ENCODE data around the gene PWP1. TPM values are rescaled to one million over a fixed set of nuclear protein-coding genes. Genes with fewer than 3 reads are reported as not detected.

Gene PWP1
- total RNA-seq, 1 donor from 2014 or later = 99.4 TPM

- no peaks in the 10 kb centered on the region for H3K36me3 ChIP-seq (ENCODE audit: control insufficient read depth, insufficient read depth, low read length)
- no peak overlapping the region for H3K4me3 ChIP-seq (ENCODE audit: low read depth, low read length)
- H3K27me3 ChIP-seq (ENCODE audit: control insufficient read depth, insufficient read depth, low read length) = no peaks in the 10 kb centered on the region
- no peak for DNase-seq (ENCODE audit: low read depth)
- TF ChIP-seq CTCF (IDR thresholded peaks at IDR 0.05; ENCODE audit: insufficient read depth, low read length, poor library complexity, severe bottlenecking) = no peak
These were observed 45.2 kb downstream of the PWP1 start for GRCh38 chr12:107730618-107731341.

DNA sequence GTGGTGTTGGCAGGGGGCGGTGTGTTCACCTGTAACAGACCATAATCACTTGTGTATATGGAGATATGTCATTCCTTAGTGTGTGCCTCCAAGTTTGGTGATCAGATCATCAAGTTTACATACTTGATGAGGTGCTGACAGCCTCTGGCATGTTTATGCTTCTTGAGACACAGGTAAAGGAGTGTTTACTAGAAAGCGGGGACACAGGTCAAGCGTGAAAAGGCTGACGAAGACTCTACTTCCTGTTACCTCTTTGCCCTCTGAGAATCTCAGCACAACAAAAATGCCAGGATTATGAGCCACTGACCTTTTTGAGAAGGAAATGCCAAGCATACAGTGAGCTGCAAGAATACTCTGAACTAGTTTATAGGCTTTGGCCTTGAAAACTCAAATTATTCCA lies 45.8 kb downstream of the PWP1 start:
- peak; percentile 10 for DNase-seq (ENCODE audit: low read depth)
- TF ChIP-seq CTCF (IDR thresholded peaks at IDR 0.05; ENCODE audit: insufficient read depth, low read length, poor library complexity, severe bottlenecking) = no peak
- H3K27me3 ChIP-seq (ENCODE audit: control insufficient read depth, insufficient read depth, low read length) = no peaks in the 10 kb centered on the region
- H3K36me3 ChIP-seq (ENCODE audit: control insufficient read depth, insufficient read depth, low read length) = no peaks in the 10 kb centered on the region
- H3K4me3 ChIP-seq (ENCODE audit: low read depth, low read length) = no peak overlapping the region

DNA sequence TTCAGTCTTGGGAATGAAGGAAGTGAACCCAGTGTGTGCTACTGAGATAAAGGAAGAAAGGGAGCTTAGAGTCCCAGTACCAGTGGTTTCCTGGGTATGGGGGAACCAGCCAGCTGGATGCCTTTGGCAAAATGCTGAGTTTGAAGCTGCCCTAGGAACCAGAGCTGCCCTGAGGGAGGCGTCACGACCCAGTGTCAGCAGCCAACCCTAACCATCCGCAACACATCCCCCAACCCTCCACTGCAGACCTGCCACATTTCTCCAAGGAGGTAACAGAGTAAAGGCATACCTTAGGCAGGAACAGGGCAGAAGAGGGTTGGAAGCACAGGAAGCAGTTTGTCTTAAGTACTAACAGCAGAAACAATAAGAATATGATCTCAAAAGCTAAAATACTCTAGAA lies 46.8 kb downstream of the PWP1 start:
- H3K4me3 ChIP-seq (ENCODE audit: low read depth, low read length) = no peak overlapping the region
- H3K36me3 ChIP-seq (ENCODE audit: control insufficient read depth, insufficient read depth, low read length) = no peaks in the 10 kb centered on the region
- TF ChIP-seq CTCF (IDR thresholded peaks at IDR 0.05; ENCODE audit: insufficient read depth, low read length, poor library complexity, severe bottlenecking) = no peak
- no peaks in the 10 kb centered on the region for H3K27me3 ChIP-seq (ENCODE audit: control insufficient read depth, insufficient read depth, low read length)
- DNase-seq (ENCODE audit: low read depth) = no peak

DNA sequence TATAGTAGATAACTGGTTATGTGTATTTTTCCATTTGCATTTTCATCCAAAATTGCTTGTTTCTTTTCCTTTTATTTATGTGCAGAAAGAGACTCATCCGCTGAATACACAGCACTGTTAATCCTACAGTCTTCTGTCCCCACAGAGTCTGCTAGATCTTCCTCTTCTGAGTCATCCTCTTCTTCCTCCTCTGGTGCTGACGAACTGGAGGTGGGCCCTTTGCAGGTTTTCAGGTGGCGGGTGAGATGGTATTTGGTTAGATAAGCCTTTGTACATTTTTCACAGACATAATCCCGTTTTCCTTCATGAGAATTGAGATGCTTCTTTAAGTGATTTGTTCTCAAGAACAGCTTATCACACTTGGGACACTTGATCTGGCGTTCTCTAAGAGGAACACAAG lies 48.5 kb downstream of the PWP1 start:
- Histone ChIP-seq H3K36me3 (ENCODE audit: control insufficient read depth, insufficient read depth, low read length) (peaks cover under 1% of the 10 kb centered on the region), H3K4me3 (ENCODE audit: low read depth, low read length) (no peak overlapping the region), H3K27me3 (ENCODE audit: control insufficient read depth, insufficient read depth, low read length) (no peaks in the 10 kb centered on the region)
- TF ChIP-seq CTCF (IDR thresholded peaks at IDR 0.05; ENCODE audit: insufficient read depth, low read length, poor library complexity, severe bottlenecking) = no peak
- no peak for DNase-seq (ENCODE audit: low read depth)

GRCh38 chr12:107735763-107736162 lies 50.2 kb downstream of the PWP1 start:
- DNase-seq (ENCODE audit: low read depth) = no peak
- Histone ChIP-seq H3K4me3 (ENCODE audit: low read depth, low read length) (no peak overlapping the region), H3K27me3 (ENCODE audit: control insufficient read depth, insufficient read depth, low read length) (no peaks in the 10 kb centered on the region), H3K36me3 (ENCODE audit: control insufficient read depth, insufficient read depth, low read length) (peaks cover 1% of the 10 kb centered on the region)
- TF ChIP-seq CTCF (IDR thresholded peaks at IDR 0.05; ENCODE audit: insufficient read depth, low read length, poor library complexity, severe bottlenecking) = no peak

- Histone ChIP-seq H3K27me3 (ENCODE audit: control insufficient read depth, insufficient read depth, low read length) (no peaks in the 10 kb centered on the region), H3K36me3 (ENCODE audit: control insufficient read depth, insufficient read depth, low read length) (peaks cover 1% of the 10 kb centered on the region), H3K4me3 (ENCODE audit: low read depth, low read length) (no peak overlapping the region)
- no peak for TF ChIP-seq CTCF (IDR thresholded peaks at IDR 0.05; ENCODE audit: insufficient read depth, low read length, poor library complexity, severe bottlenecking)
- no peak for DNase-seq (ENCODE audit: low read depth)
These were observed 51.3 kb downstream of the PWP1 start for GRCh38 chr12:107736914-107737313.
